GM18511 (cell line): ENCODE data around the gene TTC16.
"Not testable (repeated sequence)": the region's sequence is repeated elsewhere in the genome, so short reads cannot be mapped to it uniquely, and the experiment has no call there.

Experiments used
- ATAC-seq: cut with Tn5 transposase; IDR thresholded peaks from one replicate; pipeline ENCODE4 v1.9.1; 2021; ENCODE audit warnings: mild to moderate bottlenecking, moderate library complexity; ENCODE audit not compliant: unreplicated experiment

Gene TTC16

GRCh38 chr9:127780126-127780885 lies 64.4 kb downstream of the TTC16 start:
- no peak for ATAC-seq

- ATAC-seq = not testable (repeated sequence)
Observed at GRCh38 chr9:127780909-127781308, 65.0 kb downstream of the TTC16 start.
